ENCODE measurements around the gene ZCCHC24. TPM values are rescaled to one million over a fixed set of nuclear protein-coding genes. Genes with fewer than 3 reads are reported as not detected.

The ZCCHC24 gene
- total RNA-seq, 4 donors from 2014 or later: 15.6 to 41.1 (median 22.5) TPM

- no peak for DNase-seq
- 91% methylated on average over 5 of the region's 5 CpGs; no CpG with 5 or more reads in 1 of the 2 donors for WGBS, 2 donors (ENCODE audit: low coverage in 1 of 2)
Measured at GRCh38 chr10:79345241-79346011, 100.0 kb downstream of the ZCCHC24 start.

GRCh38 chr10:79344502-79345195 lies 100.8 kb downstream of the ZCCHC24 start:
- Histone ChIP-seq H3K27me3 (no peaks in the 10 kb centered on the region), H3K27ac (no peak overlapping the region), H3K9me3 (no peaks in the 10 kb centered on the region), H3K36me3 (peaks cover 0 to 2% (median under 1%) of the 10 kb centered on the region in 4 donors), H3K4me3 (no peak overlapping the region), H3K4me1 (peaks cover 4 to 23% (median 18%) of the 10 kb centered on the region in 4 donors)
- intact Hi-C loops (cut with DNase I; ENCODE audit: low total_unique reads) (no loop called here), in situ Hi-C loops (cut with MboI; ENCODE audit: low pct_ligation_motif_present in 1 of 4, low pct_unique_long_range_greater_than_20kb in 1 of 4, low sequenced_read_pairs in 3 of 4) (no loop called here)
- TF ChIP-seq, protein P1, sequence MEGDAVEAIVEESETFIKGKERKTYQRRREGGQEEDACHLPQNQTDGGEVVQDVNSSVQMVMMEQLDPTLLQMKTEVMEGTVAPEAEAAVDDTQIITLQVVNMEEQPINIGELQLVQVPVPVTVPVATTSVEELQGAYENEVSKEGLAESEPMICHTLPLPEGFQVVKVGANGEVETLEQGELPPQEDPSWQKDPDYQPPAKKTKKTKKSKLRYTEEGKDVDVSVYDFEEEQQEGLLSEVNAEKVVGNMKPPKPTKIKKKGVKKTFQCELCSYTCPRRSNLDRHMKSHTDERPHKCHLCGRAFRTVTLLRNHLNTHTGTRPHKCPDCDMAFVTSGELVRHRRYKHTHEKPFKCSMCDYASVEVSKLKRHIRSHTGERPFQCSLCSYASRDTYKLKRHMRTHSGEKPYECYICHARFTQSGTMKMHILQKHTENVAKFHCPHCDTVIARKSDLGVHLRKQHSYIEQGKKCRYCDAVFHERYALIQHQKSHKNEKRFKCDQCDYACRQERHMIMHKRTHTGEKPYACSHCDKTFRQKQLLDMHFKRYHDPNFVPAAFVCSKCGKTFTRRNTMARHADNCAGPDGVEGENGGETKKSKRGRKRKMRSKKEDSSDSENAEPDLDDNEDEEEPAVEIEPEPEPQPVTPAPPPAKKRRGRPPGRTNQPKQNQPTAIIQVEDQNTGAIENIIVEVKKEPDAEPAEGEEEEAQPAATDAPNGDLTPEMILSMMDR (IDR thresholded peaks at IDR 0.05): no peak
- TF ChIP-seq EP300 (IDR thresholded peaks at IDR 0.05; ENCODE audit: low read depth) (no peak), POLR2AphosphoS5 (IDR thresholded peaks at IDR 0.05) (no peak), POLR2A (IDR thresholded peaks at IDR 0.05) (no peak)
- no peak for DNase-seq
- 80 to 81% methylated on average over 1 to 2 of the region's 3 CpGs for WGBS, 2 donors (ENCODE audit: low coverage in 1 of 2)

More at GRCh38 chr10:79345241-79346011, 100.0 kb downstream of the ZCCHC24 start:
- Histone ChIP-seq H3K9me3 (no peaks in the 10 kb centered on the region), H3K4me3 (no peak overlapping the region), H3K4me1 (peaks cover 4 to 23% (median 19%) of the 10 kb centered on the region in 4 donors), H3K27me3 (no peaks in the 10 kb centered on the region), H3K27ac (no peak overlapping the region), H3K36me3 (peaks cover 0 to 8% (median 3%) of the 10 kb centered on the region in 4 donors)
- intact Hi-C loops (cut with DNase I; ENCODE audit: low total_unique reads): no loop called here
- TF ChIP-seq POLR2A (IDR thresholded peaks at IDR 0.05) (no peak), EP300 (IDR thresholded peaks at IDR 0.05; ENCODE audit: low read depth) (no peak), POLR2AphosphoS5 (IDR thresholded peaks at IDR 0.05) (no peak)
- TF ChIP-seq, protein P1 (IDR thresholded peaks at IDR 0.05): no peak
- in situ Hi-C loops (cut with MboI; ENCODE audit: low pct_ligation_motif_present in 1 of 4, low pct_unique_long_range_greater_than_20kb in 1 of 4, low sequenced_read_pairs in 3 of 4): no loop called here

- intact Hi-C loops (cut with DNase I; ENCODE audit: low total_unique reads) (no loop called here), in situ Hi-C loops (cut with MboI; ENCODE audit: low pct_ligation_motif_present in 1 of 4, low pct_unique_long_range_greater_than_20kb in 1 of 4, low sequenced_read_pairs in 3 of 4) (no loop called here)
- TF ChIP-seq POLR2AphosphoS5 (IDR thresholded peaks at IDR 0.05): no peak
- no peak for TF ChIP-seq POLR2A (IDR thresholded peaks at IDR 0.05)
- no peak for TF ChIP-seq EP300 (IDR thresholded peaks at IDR 0.05; ENCODE audit: low read depth)
- TF ChIP-seq, protein P1 (IDR thresholded peaks at IDR 0.05): no peak
- Histone ChIP-seq H3K4me3 (no peak overlapping the region), H3K27ac (peak overlapping the region in 1 of 4 donors; percentile 3), H3K36me3 (no peaks in the 10 kb centered on the region), H3K9me3 (no peaks in the 10 kb centered on the region), H3K4me1 (peaks cover 0 to 10% (median 5%) of the 10 kb centered on the region in 4 donors), H3K27me3 (no peaks in the 10 kb centered on the region)
- 67% methylated on average over 10 of the region's 10 CpGs; no CpG with 5 or more reads in 1 of the 2 donors for WGBS, 2 donors (ENCODE audit: low coverage in 1 of 2)
- no peak for DNase-seq
Measured at GRCh38 chr10:79342811-79343561, 102.4 kb downstream of the ZCCHC24 start.
